HG03521 (cell line): Measurements from ENCODE around the gene CKM.
"Not testable (repeated sequence)": the region's sequence is repeated elsewhere in the genome, so short reads cannot be mapped to it uniquely, and the experiment has no call there.

Experiments
- ATAC-seq: cut with Tn5 transposase; IDR thresholded peaks from one replicate; pipeline ENCODE4 v1.9.1; 2021; ENCODE audit warnings: mild to moderate bottlenecking, moderate library complexity; ENCODE audit not compliant: unreplicated experiment

CKM gene

DNA sequence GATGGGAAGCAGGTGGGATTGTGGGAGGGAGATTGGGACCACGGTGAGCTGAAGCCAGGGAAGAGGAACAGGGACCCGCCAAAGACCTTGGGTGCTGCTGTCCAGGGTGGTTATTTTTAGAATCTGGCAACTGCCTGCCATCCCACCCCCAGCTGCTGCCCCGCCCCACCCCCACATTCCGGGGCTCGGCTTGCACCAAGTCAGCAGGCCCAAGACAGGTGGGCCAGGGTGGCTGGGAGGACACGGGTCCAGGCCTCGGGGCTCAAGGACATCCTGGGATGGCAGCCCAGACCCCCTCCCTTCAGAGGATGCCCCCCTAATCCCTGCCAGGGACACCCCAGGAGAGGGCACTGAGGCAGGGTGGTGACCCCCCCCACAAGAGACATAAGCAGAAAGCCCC lies 827 bp downstream of the CKM start:
- no peak for ATAC-seq

- ATAC-seq = no peak
These were observed 1.5 kb downstream of the CKM start for GRCh38 chr19:45320997-45321775.

GRCh38 chr19:45315304-45315703 lies 7.4 kb downstream of the CKM start:
- ATAC-seq = no peak

DNA sequence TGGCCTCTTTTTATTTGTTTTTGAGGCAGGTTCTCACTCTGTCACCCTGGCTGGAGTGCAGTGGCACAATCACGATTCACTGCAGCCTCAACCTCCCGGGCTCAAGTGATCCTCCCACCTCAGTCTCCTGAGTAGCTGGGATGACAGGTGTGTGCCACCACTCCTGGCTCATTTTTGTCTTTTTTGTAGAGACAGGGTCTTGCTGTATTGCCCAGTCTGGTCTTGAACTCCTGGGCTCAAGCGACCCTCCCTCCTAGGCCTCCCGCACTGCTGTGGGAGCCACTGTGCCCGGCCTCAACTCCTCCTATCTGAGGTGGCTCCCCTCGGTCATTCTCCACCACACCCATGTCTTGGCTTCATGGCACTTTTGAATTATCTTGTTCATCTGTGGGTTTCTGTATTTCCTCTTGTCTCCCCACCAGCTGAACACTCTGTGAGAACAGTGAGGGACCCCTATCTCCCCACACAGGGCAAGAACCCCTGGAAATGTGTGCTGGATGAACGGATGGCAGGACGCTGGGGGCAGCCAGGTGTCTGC lies 7.9 kb downstream of the CKM start:
- no peak for ATAC-seq

DNA sequence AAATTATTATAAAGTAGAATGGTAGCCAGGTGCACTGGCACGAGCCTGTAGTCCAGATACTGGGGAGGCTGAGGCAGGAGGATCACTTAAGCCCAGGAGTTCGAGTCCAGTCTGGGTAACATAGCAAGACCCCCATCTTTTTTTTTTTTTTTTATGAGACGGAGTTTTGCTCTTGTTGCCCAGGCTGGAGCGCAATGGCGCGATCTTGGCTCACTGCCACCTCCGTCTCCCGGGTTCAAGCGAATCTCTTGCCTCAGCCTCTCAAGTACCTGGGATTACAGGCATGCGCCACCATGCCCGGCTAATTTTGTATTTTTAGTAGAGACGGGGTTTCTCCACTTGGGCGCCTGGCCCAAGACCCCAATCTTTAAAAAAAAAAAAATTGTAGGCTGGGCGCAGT lies 10.4 kb downstream of the CKM start:
- not testable (repeated sequence) for ATAC-seq

- no peak for ATAC-seq
These were observed 11.1 kb downstream of the CKM start for GRCh38 chr19:45311621-45312020.

- not testable (repeated sequence) for ATAC-seq
These were observed 13.4 kb downstream of the CKM start for GRCh38 chr19:45309322-45309721.

- no peak for ATAC-seq
These were observed 15.3 kb downstream of the CKM start for GRCh38 chr19:45307361-45307760.

- ATAC-seq = no peak
These were observed 16.1 kb downstream of the CKM start for GRCh38 chr19:45306518-45307027.

DNA sequence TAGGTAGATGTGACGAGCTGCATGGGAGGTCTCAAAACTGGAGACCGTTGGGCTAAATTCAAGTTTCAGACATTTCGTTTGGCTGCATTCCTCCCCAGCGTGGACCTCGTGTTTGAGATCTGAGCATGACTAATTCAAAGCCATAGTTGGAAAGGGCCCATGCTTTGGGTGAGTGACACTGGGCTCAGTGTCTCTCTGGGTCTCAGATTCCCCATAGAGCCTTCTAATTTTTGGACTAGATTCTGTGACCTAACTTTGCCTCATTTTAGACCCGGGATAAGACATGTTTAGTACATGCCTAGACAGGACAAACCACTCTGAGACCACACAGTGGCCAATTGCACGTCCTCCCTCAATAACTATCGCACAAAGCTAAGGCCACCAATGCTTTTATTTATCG lies 16.6 kb downstream of the CKM start:
- ATAC-seq = no peak

GRCh38 chr19:45305421-45305820 lies 17.3 kb downstream of the CKM start:
- ATAC-seq = no peak

GRCh38 chr19:45305007-45305406 lies 17.7 kb downstream of the CKM start:
- no peak for ATAC-seq

- no peak for ATAC-seq
These were observed 18.3 kb downstream of the CKM start for GRCh38 chr19:45304141-45304926.

GRCh38 chr19:45303269-45304060 lies 19.2 kb downstream of the CKM start:
- no peak for ATAC-seq

DNA sequence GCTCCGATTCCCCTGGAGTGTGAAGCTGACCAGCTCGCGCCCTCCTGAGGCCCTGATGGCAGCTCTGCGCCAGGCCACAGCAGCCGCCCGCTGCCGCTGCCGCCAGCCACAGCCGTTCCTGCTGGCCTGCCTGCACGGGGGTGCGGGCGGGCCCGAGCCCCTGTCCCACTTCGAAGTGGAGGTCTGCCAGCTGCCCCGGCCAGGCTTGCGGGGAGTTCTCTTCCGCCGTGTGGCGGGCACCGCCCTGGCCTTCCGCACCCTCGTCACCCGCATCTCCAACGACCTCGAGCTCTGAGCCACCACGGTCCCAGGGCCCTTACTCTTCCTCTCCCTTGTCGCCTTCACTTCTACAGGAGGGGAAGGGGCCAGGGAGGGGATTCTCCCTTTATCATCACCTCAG lies 20.3 kb downstream of the CKM start:
- ATAC-seq = no peak

DNA sequence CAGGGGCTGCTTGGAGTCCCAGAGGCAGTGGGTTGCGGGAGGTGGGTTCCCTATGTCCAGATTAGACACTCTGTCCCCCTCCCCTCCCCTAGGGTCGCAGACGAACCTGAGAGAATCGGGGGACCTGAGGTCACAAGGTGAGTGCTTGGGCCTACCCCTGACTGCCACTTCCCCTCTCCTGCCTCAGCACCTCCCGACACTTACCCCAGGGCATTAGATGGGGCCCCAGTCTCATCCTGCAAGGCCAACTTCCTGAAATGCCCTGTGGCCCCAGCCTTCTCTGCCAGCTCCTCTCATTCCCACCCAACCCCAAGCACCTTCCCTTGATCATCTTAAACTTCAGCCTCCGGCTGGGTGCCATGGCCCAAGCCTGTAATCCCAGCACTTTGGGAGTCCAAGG lies 23.0 kb downstream of the CKM start:
- ATAC-seq = no peak

DNA sequence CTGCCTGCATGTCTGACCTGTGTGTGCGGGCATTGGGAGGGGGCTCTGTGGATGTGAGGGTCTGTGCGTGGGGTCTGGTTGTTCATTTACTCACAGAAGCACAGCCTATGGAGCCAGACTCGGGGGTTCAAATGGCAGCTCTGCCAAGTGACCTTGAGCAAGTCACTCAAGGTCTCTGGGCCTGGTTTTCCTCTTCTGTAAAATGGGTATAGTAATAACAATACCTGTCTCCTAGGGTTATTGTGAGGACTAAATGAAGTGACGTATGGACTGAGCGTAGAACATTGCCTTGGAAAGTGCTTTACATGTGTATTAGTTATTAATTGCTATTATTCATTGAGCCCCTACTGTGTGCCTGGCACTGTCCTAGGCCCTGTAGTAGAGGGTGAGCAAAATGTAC lies 24.4 kb downstream of the CKM start:
- no peak for ATAC-seq

DNA sequence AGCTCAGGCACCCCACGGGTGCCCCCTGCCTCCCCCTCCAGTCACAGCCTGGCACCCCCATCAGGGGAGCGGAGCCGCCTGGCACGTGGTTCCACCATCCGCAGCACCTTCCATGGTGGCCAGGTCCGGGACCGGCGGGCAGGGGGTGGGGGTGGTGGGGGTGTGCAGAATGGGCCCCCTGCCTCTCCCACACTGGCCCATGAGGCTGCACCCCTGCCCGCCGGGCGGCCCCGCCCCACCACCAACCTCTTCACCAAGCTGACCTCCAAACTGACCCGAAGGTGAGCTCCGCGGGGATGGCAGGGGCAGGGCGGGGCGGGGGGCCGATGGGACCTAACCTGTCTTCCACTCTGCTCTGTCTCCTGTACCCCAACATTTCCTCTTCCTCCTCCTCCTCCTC lies 25.0 kb downstream of the CKM start:
- no peak for ATAC-seq

- ATAC-seq = no peak
These were observed 26.3 kb downstream of the CKM start for GRCh38 chr19:45296355-45296754.

- ATAC-seq = no peak
These were observed 26.8 kb downstream of the CKM start for GRCh38 chr19:45295873-45296272.
